Duodenal mucosa (tissue), 2 donors: ENCODE data around the gene E2F4.

ENCODE experiments used
- H3K27ac ChIP-seq: one replicate; pipeline ENCODE4 v1.7.0; 2013; ENCODE audit warnings: low read depth, low read length
- H3K27me3 ChIP-seq, 2 donors: one replicate each; pipeline ENCODE4 v1.7.0; 2013; ENCODE audit warnings: low read length in 2 of 2, control low read depth in 1 of 2; ENCODE audit not compliant: insufficient read depth in 2 of 2, control insufficient read depth in 1 of 2
- H3K36me3 ChIP-seq, 2 donors: one replicate each; pipeline ENCODE4 v1.7.0; 2013; ENCODE audit warnings: low read length in 2 of 2, control low read depth in 1 of 2; ENCODE audit not compliant: insufficient read depth in 2 of 2, control insufficient read depth in 1 of 2
- H3K4me1 ChIP-seq, 2 donors: one replicate each; pipeline ENCODE4 v1.7.0; 2013; ENCODE audit warnings: low read length in 2 of 2, control low read depth in 1 of 2; ENCODE audit not compliant: insufficient read depth in 2 of 2, control insufficient read depth in 1 of 2
- H3K4me3 ChIP-seq, 2 donors: one replicate each; pipeline ENCODE4 v1.7.0; 2013; ENCODE audit warnings: low read length in 2 of 2, low read depth in 1 of 2
- H3K9ac ChIP-seq, 2 donors: one replicate each; pipeline ENCODE4 v1.7.0; 2013; ENCODE audit warnings: low read length in 2 of 2, low read depth in 1 of 2
- H3K9me3 ChIP-seq, 2 donors: one replicate each; pipeline ENCODE4 v1.7.0; 2013; ENCODE audit warnings: low read length in 2 of 2, control low read depth in 1 of 2; ENCODE audit not compliant: control insufficient read depth in 1 of 2

Gene E2F4

DNA sequence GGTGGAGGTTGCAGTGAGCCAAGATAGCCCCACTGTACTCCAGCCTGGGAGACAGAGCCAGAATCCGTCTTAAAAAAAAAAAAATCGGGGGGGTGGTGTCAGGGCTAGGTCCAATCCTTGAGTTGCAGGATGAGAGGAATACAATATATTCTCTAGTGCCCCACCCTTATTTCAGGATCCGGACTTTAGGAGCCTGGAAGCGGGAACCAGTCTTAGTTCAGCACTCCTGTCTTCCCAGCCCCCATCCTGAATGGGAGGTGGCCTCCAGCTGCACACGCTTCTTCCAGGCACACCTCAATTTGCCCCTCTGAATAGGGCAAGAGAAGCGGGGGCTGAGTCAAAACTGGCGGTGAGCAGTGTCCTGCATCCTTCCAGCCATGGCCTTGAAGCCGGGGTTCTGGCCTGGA, 53.7 kb downstream of the E2F4 start:
- Histone ChIP-seq H3K27ac (peak overlapping the region; percentile 82), H3K4me3 (peak overlapping the region; percentile 82 to 89), H3K36me3 (no peaks in the 10 kb centered on the region), H3K9ac (peak overlapping the region; percentile 79 to 85), H3K9me3 (no peaks in the 10 kb centered on the region), H3K27me3 (peaks cover 19 to 27% of the 10 kb centered on the region in 2 donors), H3K4me1 (peaks cover 51 to 65% of the 10 kb centered on the region in 2 donors)

DNA sequence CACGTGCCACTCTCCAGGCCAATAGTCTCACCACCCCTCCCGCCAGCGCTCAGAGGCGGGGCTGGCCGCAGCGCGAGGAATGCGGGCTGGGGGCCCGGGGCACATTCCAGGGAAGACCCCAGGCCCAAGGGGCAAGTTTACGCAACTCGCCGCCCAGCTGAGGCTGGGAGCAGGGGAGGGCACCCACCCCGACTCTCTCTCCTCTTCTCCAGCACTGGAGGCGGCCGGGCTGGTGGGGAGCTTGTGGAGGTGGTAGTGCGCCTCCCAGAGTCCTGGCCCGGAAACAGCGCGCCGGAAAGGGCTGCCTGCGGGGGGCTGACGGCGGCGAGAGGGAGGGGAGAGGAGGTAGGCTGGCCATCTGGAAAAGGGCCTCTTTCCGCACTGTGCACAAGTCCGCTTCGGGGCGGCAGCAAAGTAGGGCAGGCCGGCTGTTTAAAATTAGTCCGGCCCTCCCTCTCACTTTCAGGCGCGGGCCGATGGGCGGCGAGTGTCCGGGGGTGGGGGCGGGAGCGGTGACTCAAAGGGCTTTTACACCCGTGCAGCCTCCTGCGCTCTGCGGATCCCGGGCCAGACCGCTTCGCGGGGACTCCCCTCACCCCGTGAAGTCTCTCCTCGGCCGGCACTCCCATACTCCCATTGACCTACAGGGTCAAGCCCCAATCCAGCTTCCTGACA, 54.3 kb downstream of the E2F4 start:
- peak overlapping the region; percentile 82 to 89 for H3K4me3 ChIP-seq

DNA sequence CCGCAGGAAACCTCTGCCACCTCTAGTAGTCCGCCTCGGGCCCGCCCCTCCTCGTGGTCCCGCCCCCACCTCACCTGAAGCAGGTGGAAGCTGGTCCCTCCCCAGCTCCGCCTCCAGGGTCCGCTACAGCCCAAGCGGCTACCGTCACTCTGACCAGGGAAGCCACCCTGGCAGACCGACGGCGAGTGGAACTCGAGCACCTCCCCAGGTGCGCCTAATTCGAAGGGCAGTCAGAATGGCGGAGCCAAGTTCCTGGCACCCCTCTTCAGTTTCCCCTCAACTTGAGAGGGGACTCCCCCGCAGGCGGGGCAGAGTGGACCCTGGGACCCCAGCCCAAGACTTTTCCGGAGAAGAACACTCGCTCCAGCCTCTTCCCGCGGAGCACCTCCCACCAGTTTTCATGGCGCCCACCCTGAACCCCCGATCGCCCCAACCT, 54.8 kb downstream of the E2F4 start:
- peaks cover 41 to 54% of the 10 kb centered on the region in 2 donors for H3K4me1 ChIP-seq
- H3K9ac ChIP-seq: peak overlapping the region; percentile 79 to 85
- peak overlapping the region; percentile 82 for H3K27ac ChIP-seq
- H3K36me3 ChIP-seq: no peaks in the 10 kb centered on the region
- no peaks in the 10 kb centered on the region for H3K9me3 ChIP-seq
- peak overlapping the region; percentile 82 to 89 for H3K4me3 ChIP-seq
- peaks cover 19 to 31% of the 10 kb centered on the region in 2 donors for H3K27me3 ChIP-seq

More for the DNA sequence above, 54.3 kb downstream of the E2F4 start:
- H3K9ac ChIP-seq: peak overlapping the region; percentile 79 to 85
- H3K27me3 ChIP-seq: peaks cover 19 to 31% of the 10 kb centered on the region in 2 donors
- peak overlapping the region; percentile 82 for H3K27ac ChIP-seq
- peaks cover 47 to 60% of the 10 kb centered on the region in 2 donors for H3K4me1 ChIP-seq
- no peaks in the 10 kb centered on the region for H3K9me3 ChIP-seq
- H3K36me3 ChIP-seq: no peaks in the 10 kb centered on the region

DNA sequence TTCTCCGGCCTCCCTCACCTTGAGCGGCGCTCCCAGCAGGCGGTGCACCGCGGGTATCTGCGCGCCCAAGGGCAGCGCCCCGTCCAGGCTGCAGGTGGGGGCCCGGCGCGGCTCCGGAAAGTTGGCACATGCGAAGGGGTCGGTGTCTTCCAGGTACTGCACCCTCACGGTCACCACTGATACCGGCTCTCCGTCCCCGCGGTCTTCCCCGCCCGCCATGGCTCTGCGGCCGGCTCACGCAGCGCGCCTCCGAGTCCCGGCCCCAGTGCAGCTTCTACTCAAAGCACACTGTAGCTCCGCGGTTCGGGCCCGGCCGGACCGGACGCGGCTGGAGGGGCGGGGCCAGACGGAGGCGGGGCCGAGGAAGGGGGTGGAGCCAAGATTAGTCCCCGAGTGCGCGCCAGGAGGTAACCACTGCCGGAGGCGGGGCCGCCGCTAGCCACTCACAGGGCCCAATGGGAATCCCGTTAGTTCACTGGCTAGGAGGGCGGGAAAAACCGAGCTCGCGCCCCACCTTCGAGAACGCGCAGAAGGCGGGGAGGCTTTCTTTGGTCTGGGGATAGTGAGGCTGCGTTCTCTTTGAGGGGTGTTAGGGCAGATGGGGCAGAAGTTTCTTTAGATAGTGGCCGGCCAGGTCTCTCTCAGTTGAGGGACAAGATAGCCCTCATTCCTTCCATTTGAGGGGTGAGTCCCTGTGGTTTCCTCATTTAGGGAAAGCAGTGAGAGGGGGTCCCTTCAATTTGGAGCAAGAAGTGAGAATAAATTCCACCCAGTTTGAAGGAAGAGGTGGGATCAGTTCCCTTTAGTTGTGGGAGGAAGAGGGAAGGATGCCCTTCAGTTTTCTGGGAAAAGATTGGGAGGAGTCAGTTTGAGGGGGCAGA, 55.5 kb downstream of the E2F4 start, which contains the start of gene FHOD1:
Gene FHOD1 (minus strand): TSS at position 290 of the 881 bp plus-strand sequence. CDS start 71 bp downstream, at position 219.
- Histone ChIP-seq H3K9ac (peak within 1 kb of the TSS; percentile 79 to 85), H3K27ac (peak within 1 kb of the TSS; percentile 82), H3K27me3 (peaks cover 19 to 31% of the 10 kb centered on the region in 2 donors), H3K4me1 (peaks cover 35 to 48% of the 10 kb centered on the region in 2 donors), H3K9me3 (no peaks in the 10 kb centered on the region), H3K36me3 (no peaks in the 10 kb centered on the region), H3K4me3 (peak within 1 kb of the TSS; percentile 82 to 89)

DNA sequence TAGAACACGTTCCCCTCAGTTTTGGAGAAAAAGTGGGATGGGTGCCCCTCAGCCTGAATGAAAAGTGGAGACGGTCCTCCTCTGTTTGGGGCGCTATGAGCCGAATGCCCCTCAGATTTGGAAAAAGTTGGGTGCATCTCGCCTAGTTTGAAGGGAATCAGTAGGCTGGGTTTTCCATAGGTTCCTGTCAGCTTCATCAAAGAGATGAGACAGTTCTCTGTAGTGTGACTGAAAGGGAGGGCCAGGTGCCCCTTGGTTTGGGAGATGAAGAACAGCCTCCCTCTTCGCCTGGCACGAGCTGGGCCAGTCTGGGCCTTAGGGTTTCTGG, 56.1 kb downstream of the E2F4 start:
- H3K4me1 ChIP-seq: peaks cover 32 to 46% of the 10 kb centered on the region in 2 donors
- peak overlapping the region; percentile 31 to 82 for H3K4me3 ChIP-seq
- no peak overlapping the region for H3K27ac ChIP-seq
- peaks cover 19 to 31% of the 10 kb centered on the region in 2 donors for H3K27me3 ChIP-seq
- no peaks in the 10 kb centered on the region for H3K9me3 ChIP-seq
- peak overlapping the region in 1 of 2 donors; percentile 54 for H3K9ac ChIP-seq
- no peaks in the 10 kb centered on the region for H3K36me3 ChIP-seq
